HUES6 (cell line): ENCODE results near the gene RET.

Source experiments
- H3K27ac ChIP-seq: 2 replicates; pipeline ENCODE4 v1.7.0; 2013; ENCODE audit warnings: low read depth, mild to moderate bottlenecking, low read length, inconsistent platforms
- H3K27me3 ChIP-seq: 2 replicates; pipeline ENCODE4 v1.6.1; 2013; ENCODE audit warnings: low read length; ENCODE audit not compliant: control insufficient read depth, insufficient read depth
- H3K36me3 ChIP-seq: 2 replicates; pipeline ENCODE4 v1.6.1; 2013; ENCODE audit warnings: low read length; ENCODE audit not compliant: control insufficient read depth, insufficient read depth
- H3K4me1 ChIP-seq: 2 replicates; pipeline ENCODE4 v1.6.1; 2013; ENCODE audit warnings: low read length; ENCODE audit not compliant: control insufficient read depth, insufficient read depth
- H3K4me3 ChIP-seq: 2 replicates; pipeline ENCODE4 v1.5.1; 2013; ENCODE audit warnings: low read depth, low read length
- H3K9ac ChIP-seq: one replicate; pipeline ENCODE4 v1.6.1; 2013; ENCODE audit warnings: mild to moderate bottlenecking, low read length
- H3K9me3 ChIP-seq: 2 replicates; pipeline ENCODE4 v1.6.1; 2013; ENCODE audit warnings: low read depth, low read length; ENCODE audit not compliant: control insufficient read depth, insufficient read depth

Gene RET

GRCh38 chr10:43082087-43082486 is 5.2 kb downstream of the RET start:
- peaks cover 3% of the 10 kb centered on the region; the same call in 1 of the 2 replicates for H3K36me3 ChIP-seq
- H3K9me3 ChIP-seq = no peaks in the 10 kb centered on the region
- no peak overlapping the region for H3K27ac ChIP-seq
- no peak overlapping the region for H3K9ac ChIP-seq
- peaks cover 26% of the 10 kb centered on the region for H3K27me3 ChIP-seq
- peaks cover 13% of the 10 kb centered on the region; the same call in 1 of the 2 replicates for H3K4me1 ChIP-seq
- H3K4me3 ChIP-seq = no peak overlapping the region

- Histone ChIP-seq H3K27me3 (peaks cover 20% of the 10 kb centered on the region), H3K36me3 (peaks cover 3% of the 10 kb centered on the region; the same call in 1 of the 2 replicates), H3K4me1 (peaks cover 10% of the 10 kb centered on the region; the same call in 1 of the 2 replicates), H3K9me3 (no peaks in the 10 kb centered on the region), H3K27ac (no peak overlapping the region), H3K4me3 (no peak overlapping the region), H3K9ac (no peak overlapping the region)
Observed at GRCh38 chr10:43082746-43083145, 5.9 kb downstream of the RET start.

GRCh38 chr10:43083764-43084163 is 6.9 kb downstream of the RET start:
- no peak overlapping the region for H3K9ac ChIP-seq
- H3K27me3 ChIP-seq = peaks cover 10% of the 10 kb centered on the region
- H3K27ac ChIP-seq = no peak overlapping the region
- H3K9me3 ChIP-seq = no peaks in the 10 kb centered on the region
- H3K4me3 ChIP-seq = no peak overlapping the region
- peaks cover 3% of the 10 kb centered on the region; the same call in 1 of the 2 replicates for H3K36me3 ChIP-seq
- peaks cover 4% of the 10 kb centered on the region; the same call in 1 of the 2 replicates for H3K4me1 ChIP-seq

GRCh38 chr10:43084812-43085211 is 7.9 kb downstream of the RET start:
- H3K27me3 ChIP-seq = 0 out of 2 replicates have a peak, but pooled peaks cover under 1% of the 10 kb centered on the region
- H3K4me1 ChIP-seq = peaks cover 5% of the 10 kb centered on the region; the same call in 1 of the 2 replicates

GRCh38 chr10:43086321-43086942 is 9.6 kb downstream of the RET start:
- Histone ChIP-seq H3K9me3 (no peaks in the 10 kb centered on the region), H3K9ac (no peak overlapping the region), H3K4me1 (peaks cover 5% of the 10 kb centered on the region; the same call in 1 of the 2 replicates), H3K4me3 (no peak overlapping the region), H3K27ac (no peak overlapping the region), H3K36me3 (peaks cover 3% of the 10 kb centered on the region; the same call in 1 of the 2 replicates), H3K27me3 (no peaks in the 10 kb centered on the region)

More at GRCh38 chr10:43084812-43085211, 7.9 kb downstream of the RET start:
- no peak overlapping the region for H3K4me3 ChIP-seq
- H3K9me3 ChIP-seq = no peaks in the 10 kb centered on the region
- no peak overlapping the region for H3K27ac ChIP-seq
- H3K36me3 ChIP-seq = peaks cover 3% of the 10 kb centered on the region; the same call in 1 of the 2 replicates
- H3K9ac ChIP-seq = no peak overlapping the region

- Histone ChIP-seq H3K27me3 (no peaks in the 10 kb centered on the region), H3K4me1 (peaks cover 8% of the 10 kb centered on the region; the same call in 1 of the 2 replicates), H3K36me3 (peaks cover 2% of the 10 kb centered on the region; the same call in 1 of the 2 replicates), H3K27ac (no peak overlapping the region), H3K4me3 (no peak overlapping the region), H3K9me3 (no peaks in the 10 kb centered on the region), H3K9ac (no peak overlapping the region)
Observed at GRCh38 chr10:43089519-43089918, 12.7 kb downstream of the RET start.

GRCh38 chr10:43090188-43090587 is 13.3 kb downstream of the RET start:
- H3K9ac ChIP-seq = no peak overlapping the region
- no peaks in the 10 kb centered on the region for H3K9me3 ChIP-seq

GRCh38 chr10:43090664-43091063 is 13.8 kb downstream of the RET start:
- Histone ChIP-seq H3K36me3 (no peaks in the 10 kb centered on the region), H3K9me3 (no peaks in the 10 kb centered on the region), H3K4me1 (peaks cover 8% of the 10 kb centered on the region; the same call in 1 of the 2 replicates), H3K27me3 (no peaks in the 10 kb centered on the region), H3K27ac (no peak overlapping the region), H3K9ac (no peak overlapping the region), H3K4me3 (no peak overlapping the region)

More at GRCh38 chr10:43090188-43090587, 13.3 kb downstream of the RET start:
- Histone ChIP-seq H3K4me3 (no peak overlapping the region), H3K27ac (no peak overlapping the region), H3K27me3 (no peaks in the 10 kb centered on the region), H3K36me3 (no peaks in the 10 kb centered on the region), H3K4me1 (peaks cover 8% of the 10 kb centered on the region; the same call in 1 of the 2 replicates)

GRCh38 chr10:43091846-43092245 is 15.0 kb downstream of the RET start:
- Histone ChIP-seq H3K36me3 (no peaks in the 10 kb centered on the region), H3K4me1 (peaks cover 8% of the 10 kb centered on the region; the same call in 1 of the 2 replicates), H3K27ac (no peak overlapping the region), H3K27me3 (no peaks in the 10 kb centered on the region), H3K9me3 (no peaks in the 10 kb centered on the region), H3K4me3 (no peak overlapping the region), H3K9ac (no peak overlapping the region)

GRCh38 chr10:43093423-43094076 is 16.7 kb downstream of the RET start:
- no peak overlapping the region for H3K9ac ChIP-seq
- H3K36me3 ChIP-seq = no peaks in the 10 kb centered on the region
- H3K4me3 ChIP-seq = no peak overlapping the region
- peaks cover 7% of the 10 kb centered on the region; the same call in 1 of the 2 replicates for H3K4me1 ChIP-seq
- no peaks in the 10 kb centered on the region for H3K27me3 ChIP-seq
- H3K27ac ChIP-seq = no peak overlapping the region
- no peaks in the 10 kb centered on the region for H3K9me3 ChIP-seq

- Histone ChIP-seq H3K27ac (no peak overlapping the region), H3K4me1 (peaks cover 3% of the 10 kb centered on the region; the same call in 1 of the 2 replicates), H3K27me3 (no peaks in the 10 kb centered on the region), H3K36me3 (no peaks in the 10 kb centered on the region), H3K9me3 (no peaks in the 10 kb centered on the region), H3K4me3 (no peak overlapping the region), H3K9ac (no peak overlapping the region)
Observed at GRCh38 chr10:43094085-43094484, 17.2 kb downstream of the RET start.
